GM18508 (cell line): ENCODE results near the gene NTRK3.

Experiments
- ATAC-seq: cut with Tn5 transposase; IDR thresholded peaks from one replicate; pipeline ENCODE4 v1.9.1; 2021; ENCODE audit warnings: moderate number of reproducible peaks; ENCODE audit not compliant: insufficient read depth, unreplicated experiment

NTRK3 gene

DNA sequence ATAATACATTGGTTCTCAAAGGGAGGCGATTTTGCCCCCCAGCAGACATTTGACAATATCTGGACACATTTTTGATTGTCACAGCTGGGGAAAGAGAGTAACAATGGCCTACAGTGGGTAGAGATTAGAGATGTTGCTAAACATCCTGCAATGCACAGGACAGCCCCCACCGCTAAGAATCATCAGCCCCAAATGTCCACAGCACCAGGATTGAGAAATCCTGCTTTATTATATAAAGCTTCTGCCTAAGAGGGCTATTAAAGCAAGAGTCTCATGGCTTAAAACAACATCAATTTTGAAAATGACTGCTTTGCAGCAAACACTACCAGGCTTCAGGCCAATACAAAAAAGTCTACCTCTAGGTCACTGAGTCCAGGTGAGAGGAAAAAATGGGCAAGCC lies 68.2 kb downstream of the NTRK3 start:
- no peak for ATAC-seq

DNA sequence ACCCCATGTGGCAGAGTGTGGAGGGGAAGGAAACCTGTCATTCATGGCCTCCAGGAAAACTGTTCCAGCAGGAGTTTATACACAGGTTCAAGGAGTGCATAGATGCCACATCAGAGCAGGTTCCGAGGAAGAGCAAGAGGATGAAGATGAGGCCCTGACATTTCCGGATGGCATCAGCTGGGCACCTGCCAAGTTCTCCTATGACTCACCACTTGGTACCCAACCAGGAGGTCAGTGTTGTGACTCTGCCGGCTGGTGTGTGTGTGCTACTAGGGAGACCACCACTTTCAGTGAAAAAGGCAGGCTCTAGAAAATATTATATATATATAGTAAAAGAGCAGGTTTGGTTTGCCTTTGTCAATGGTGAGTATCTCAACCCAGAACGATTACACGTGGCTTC lies 69.3 kb downstream of the NTRK3 start:
- no peak for ATAC-seq

DNA sequence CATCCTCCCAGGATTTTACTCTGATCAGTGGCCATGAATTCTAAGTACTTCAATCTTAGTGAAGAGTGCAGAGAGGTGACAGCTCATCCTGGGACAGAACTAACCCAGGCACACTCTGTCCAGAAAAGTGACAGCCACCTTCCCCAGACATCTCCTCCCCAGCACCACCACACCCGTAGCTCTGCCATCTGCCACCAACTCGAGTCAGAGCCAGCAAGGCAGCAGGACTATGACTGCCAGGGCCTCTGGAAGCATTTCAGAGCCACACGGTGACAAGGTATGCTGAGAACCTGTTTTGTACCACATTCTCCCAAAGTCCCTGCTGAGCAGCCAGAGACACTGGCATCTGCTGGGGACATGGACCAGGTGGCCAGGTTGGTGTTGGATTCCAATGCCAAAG lies 71.0 kb downstream of the NTRK3 start:
- ATAC-seq: no peak

DNA sequence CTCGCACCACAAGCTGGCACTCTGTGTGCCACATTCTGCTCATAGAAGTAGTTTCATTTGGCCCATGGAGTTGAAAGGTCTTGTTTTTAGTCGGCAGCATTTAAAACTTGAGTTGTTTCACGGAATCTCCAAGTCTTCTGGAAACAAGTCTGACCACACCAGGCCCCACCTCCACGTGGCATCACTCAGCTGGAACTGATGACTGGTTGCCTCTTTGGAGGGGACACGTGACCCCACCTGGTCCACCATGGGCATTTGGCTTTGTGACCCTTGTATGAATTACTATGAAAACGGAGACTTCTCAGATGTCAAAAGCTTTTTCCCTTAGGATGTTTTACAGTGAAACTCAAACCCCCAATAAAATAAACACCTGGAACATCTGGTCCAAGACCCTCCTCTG lies 74.9 kb downstream of the NTRK3 start:
- ATAC-seq: no peak

DNA sequence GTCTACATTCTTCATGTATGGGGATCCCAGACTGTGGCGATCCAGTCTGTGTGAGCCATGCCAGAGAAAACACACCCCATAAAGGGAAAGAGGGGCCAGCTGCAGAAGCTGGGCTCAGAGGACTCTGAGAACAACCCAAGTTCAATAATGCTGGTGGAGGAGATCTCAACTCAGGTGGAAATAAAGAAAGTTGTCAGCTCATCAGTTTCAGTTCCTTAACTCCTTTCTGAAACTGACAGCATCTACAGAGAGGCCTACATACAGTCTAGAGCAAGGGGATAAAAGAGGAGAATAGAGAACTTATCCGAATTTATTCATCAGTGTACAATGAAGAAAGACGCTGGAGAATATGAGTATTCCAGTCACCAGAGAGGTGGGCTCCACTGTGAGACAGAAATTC lies 77.0 kb downstream of the NTRK3 start:
- peak; percentile 91 for ATAC-seq

DNA sequence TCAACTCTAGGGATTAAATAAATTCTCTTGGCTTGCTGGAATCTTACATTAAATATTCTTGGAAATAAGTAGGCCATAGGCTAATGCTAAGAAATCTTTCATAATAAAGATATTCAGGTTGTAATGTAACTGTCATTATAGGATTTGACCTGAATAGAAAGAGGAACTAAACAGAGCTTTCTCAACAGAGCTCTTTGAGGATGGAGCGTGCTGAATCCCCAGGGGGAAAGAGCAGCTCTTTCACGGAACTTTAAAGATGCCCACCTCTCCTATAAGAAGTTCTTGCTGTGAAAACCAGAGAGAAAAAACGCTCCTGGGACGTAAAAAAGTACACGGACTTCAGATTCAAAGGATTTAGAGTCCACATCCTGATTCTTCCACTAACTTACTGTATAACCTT lies 77.9 kb downstream of the NTRK3 start:
- ATAC-seq: no peak

DNA sequence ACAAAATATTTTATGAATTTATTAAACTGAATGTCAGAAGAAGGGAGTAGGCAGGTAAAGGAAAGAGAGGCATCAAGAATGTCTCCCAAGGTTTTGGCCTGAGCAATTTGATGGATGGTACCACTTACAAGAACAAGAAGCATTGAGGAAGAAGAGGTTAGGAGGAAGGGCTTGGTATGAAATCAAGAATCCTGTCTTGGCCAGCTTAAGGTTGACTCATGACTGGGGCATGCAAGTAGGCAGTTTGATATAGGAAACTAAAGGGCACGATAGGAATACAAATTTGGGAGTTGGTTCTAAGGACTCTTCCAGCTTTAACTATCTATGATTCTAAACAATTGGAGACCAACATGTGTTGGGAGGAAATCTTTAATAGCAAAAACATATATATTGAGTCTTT lies 79.1 kb downstream of the NTRK3 start:
- ATAC-seq: no peak

DNA sequence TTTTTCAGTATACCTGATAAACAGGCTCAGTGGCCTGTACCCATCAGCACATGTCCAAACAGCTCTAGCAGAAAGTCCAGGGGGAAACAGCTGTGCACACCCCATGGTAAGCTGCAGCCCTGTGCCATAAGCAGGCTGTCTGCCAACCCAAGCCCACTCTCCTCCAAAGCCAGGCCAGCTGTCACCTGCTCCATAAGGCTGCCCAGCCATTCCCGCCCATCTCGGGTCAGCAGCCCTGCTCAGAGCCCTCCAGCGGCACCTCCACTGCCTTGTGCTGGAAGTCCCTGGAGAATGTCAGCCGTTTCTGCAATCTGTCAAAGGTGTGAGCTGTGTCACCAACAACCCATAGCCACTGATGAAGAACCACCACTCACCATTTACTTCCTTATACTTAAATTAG lies 82.0 kb downstream of the NTRK3 start:
- no peak for ATAC-seq

DNA sequence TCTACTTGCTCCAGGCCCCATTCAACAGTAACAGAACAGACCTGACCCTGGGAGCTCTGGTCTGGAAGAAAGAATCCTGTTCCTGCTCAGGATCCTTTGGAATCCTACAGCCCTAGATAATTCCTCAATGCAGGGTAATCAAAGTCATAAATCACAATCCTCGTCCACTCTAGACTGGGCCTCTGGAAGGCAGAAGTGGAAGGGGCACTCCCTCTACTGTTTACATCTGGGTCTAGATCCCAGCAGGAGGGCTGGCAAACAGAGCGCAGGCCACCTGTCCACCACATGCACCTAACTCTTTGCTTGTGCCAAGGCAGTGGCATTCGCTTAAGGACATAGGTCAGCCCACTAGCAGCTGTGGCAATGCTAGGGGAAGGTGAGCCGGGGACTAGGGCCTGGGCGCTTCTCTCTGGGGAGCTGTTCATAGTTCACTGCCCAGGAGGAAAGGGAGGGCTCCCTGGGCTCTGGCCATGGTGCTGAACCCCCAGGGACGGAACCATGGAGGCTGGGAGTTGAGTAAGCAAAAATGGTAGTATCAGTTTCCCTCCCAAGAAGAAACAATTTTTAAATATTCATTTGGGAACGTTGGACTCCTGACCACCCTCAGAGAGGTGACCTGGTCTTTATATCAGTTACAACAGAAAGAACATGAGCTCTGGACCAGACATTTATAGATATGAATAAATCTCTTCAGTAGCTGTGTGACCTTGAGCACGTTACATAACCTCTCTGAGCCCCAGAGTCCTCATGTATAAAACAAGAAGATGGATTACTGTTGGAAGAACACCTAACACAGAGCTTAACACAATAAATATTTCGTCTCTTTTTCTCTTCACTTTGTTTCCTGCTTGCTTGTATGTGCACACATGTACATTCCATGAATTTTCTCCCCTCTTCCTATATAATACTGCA lies 90.2 kb downstream of the NTRK3 start:
- no peak for ATAC-seq

DNA sequence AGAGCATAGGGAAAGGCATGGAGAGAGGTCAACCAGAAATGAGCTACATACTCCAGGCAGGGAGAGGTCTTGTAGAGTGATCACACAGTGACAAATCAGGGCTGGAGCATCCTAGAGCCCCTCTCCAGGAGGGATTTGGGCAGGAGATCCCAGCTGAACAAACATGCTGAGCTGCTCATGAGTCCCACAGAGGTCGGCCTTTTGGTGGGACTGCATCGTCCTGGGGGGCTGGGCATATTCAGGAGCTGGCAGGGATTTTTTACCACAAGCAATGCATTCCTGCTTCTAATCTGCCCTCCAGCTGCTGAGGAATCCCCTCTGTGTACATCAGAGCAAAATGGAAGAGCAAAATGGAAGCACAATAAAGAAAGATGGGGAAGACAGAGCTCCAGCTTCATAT lies 94.9 kb downstream of the NTRK3 start:
- no peak for ATAC-seq

DNA sequence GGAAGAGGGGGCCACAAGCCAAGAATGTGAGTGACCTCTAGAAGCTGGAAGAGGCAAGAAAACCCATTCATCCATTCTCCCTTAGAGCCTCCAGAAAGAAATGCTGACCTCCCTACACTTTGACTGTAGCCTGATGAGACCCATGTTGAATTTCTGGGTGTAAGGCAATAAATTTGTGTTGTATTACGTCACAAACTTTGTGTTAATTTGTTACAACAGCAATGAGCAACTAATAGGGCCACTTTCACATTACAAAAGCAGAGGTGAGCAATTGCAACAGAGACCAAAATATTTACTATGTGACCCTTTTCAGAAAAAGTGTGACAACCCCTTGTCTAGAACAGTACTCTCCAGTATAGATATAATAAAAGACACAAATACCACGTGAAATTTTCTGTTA lies 101.2 kb downstream of the NTRK3 start:
- ATAC-seq: no peak

DNA sequence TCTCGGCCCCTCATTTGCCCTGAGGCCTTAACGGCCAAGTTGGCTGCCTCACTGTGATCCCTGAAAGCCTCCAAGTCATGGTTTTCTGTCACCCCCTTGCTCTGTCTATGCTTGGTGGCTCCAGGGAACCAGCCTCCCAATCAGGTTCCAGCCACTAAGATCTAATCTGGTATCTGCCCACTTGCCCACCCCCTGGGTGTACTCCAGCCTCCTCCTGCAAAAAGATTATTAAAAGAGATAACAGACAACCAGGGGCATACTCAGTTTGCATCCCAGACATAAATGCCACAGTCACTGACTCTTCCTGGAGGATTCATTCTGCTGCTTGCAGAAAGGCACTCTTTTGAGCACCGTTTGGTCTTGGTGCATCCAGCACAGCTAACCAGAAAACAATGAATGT lies 103.9 kb downstream of the NTRK3 start:
- ATAC-seq: no peak

DNA sequence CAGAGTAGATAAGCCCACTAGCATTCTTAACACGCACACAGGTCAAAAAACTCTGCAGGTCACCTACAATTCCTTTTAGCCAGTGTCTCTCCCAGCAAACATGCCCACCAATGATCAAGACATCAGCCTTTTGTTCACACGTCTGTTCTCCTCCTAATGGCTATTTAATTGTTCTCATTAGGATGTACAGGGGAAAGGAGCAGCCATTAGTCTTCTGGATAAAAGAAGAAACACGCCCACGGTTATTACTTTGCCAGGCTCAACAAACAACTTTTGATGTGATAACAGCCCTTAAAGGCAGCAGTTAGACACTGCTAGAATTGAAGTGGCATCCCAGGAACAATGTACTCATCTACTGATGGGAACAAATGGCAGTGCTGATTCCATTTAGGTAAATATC lies 108.8 kb downstream of the NTRK3 start:
- no peak for ATAC-seq

DNA sequence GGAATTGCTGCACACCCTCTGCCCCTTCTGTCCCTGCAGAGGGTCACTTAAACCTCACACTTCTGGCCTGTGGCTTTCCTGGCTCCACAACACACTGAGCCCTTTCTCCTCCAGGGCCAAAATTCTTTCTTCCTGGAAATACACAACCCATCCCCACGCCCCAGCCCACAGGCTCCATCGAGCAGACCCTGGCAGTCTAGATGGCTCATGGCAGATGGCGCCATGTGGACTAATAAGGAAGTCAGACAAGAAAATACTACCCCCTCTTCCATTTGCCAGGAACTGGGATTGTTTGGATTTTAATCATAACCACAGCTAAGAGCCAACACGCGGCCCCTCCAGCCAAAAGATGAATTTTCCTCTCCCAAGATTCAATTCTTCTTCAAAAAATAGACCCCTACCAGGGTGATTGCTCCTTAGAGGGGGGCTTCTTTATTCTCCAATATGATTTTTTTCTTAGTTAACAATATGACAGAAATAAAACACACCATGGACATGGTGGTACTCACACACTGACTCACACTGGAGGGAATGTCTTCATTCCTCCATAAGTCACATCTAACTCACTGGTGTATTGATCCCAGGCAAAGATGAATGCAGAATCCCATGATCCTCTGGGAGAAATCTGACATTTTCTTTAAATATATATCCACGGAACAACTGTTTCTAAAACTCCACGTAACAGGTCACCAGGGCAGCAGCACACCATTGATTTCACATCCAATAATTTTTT lies 111.5 kb downstream of the NTRK3 start:
- no peak for ATAC-seq

DNA sequence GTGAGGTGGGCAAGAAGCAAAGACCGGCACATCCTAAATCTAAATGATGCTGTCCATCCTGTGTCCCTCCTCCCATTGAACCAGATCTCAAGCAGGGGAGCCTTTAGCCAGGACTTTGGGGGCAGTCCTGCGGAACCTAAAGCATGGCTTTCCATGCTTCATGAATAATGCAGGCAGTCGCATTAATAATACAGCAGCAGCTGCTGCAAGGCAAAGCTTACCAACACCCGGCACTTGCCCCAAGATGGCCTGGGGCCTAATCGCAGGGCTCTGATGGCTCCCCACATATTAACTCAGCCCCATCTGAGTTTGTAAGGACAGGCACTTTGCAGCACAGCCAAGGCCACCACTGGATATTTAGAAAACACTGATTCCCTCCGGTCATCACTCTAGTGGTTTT lies 114.4 kb downstream of the NTRK3 start:
- no peak for ATAC-seq

DNA sequence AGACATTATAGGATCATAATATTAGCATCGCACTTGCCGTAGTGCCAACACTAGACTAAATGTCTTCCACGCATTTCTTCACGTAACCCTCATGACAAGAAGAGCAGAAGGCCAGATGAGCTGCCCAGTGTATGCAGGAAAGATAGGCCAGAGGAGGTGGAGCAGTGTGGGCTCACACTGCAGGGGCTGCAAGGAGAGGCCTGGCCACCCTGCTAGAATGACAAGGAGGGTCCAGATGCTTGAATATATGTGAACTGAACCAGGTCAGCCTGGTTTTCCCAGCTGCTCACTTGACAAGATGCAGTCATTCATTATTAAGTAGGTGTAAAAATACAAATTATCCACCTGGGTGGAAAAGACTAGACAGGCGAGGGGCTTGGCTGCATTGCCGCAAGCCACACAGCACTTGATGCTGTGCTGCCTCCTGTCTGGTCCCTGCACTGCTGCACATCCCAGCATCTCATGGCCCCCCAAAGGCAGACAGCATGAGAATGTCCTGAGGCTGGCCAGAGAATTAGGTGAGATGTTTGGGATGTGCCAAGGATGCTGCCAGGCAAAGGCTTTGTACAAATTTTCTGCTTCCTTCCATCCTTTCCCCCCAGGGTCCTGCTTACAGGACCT lies 115.2 kb downstream of the NTRK3 start:
- no peak for ATAC-seq

DNA sequence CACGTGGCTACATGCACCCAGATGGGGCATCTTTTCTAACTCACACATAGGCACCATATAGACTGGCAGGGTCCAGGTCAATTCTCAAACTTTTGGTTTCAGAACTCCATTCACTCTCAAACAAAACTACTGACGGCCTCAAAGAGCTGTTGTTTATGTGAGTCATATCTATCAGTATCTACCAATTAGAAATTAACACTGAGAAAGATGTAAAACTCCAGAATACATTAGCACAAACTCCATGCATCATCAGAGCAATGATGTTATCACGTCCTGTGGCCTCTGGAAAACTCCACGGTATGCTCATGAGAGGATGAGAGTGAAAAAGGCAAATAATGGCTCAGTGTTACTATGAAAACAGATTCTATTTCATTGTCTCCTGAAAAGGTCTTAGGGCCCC lies 116.1 kb downstream of the NTRK3 start:
- ATAC-seq: no peak

DNA sequence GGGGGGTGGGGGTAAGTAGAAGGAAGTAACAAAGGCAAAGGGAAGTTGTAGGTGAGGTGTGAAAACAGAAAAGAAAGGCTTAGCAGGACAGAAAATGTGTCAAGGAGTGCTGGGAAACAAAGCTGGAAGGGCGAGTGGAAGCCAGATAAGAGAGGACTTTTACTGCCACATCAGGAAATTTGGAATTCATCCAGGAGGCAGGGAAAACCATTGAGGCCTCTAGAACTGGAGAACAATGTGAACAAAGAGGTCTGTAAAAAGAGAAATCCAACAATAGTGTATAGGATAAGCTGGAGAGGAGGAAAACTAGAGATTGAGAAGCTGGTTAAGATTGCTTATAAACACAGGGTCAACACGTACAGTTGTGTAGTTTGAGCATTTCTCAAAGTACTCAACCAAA lies 116.6 kb downstream of the NTRK3 start:
- ATAC-seq: no peak

DNA sequence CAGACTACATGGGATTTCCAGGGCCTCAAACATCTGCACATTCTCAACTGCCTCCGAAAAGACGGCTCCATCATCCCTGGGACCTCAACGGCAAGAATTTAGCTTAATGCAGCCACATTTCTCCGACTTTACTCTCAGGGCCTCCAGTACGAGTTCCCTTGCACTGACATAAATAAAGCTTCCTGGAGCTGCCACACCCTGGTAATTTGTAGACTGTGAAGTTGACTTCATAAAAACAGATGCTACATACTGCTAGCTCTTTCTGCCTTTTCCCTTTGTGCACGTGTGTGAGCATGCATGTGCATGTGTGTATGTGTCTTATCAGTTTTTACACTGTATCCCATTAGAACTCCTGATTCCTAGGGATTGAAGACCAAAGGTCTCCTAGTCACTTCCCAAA lies 122.7 kb downstream of the NTRK3 start:
- no peak for ATAC-seq

DNA sequence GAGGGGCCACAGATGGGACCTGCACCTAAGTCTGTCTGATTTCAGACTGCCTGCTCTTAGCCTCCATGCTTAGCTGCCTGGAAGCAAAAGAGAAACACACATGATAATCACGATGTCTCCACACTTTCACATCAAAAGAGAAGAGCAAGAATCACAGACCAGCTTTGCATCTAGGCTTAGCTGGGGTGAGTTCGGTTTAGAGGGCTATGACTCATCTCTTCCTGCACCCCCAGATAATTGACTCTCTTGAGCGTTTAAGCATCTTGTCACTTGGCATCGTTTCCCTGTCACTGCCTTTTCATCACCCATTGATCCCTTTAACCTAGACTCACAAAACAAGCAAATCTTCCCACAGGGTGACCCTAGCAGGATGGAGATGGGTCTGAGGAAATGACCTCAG lies 124.0 kb downstream of the NTRK3 start:
- no peak for ATAC-seq

DNA sequence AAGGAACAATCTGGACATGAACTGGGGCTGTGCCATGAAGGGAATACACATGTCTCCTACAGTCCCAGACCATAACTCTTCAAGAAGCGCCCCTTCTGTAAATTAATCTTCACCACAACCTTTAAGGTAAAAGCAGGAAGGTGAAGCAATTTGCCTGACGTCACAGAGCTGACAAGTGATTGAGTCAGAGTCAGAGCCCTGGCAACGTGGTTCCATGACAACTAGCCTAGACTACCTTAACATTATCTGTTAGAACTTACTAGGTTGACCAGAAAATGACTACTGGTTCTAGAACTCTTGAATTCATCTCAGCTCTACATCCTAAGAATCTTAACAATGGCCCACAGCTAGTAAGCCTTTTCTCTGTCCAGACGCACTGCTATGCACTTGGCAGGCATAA lies 124.6 kb downstream of the NTRK3 start:
- ATAC-seq: no peak
